GM21526 (cell line): ENCODE results near the gene USP47.
"Not testable (repeated sequence)": the region's sequence is repeated elsewhere in the genome, so short reads cannot be mapped to it uniquely, and the experiment has no call there.

Source experiments
- ATAC-seq: cut with Tn5 transposase; IDR thresholded peaks from one replicate; pipeline ENCODE4 v1.9.1; 2021; ENCODE audit warnings: moderate library complexity; ENCODE audit not compliant: unreplicated experiment, low FRiP score

USP47 gene

DNA sequence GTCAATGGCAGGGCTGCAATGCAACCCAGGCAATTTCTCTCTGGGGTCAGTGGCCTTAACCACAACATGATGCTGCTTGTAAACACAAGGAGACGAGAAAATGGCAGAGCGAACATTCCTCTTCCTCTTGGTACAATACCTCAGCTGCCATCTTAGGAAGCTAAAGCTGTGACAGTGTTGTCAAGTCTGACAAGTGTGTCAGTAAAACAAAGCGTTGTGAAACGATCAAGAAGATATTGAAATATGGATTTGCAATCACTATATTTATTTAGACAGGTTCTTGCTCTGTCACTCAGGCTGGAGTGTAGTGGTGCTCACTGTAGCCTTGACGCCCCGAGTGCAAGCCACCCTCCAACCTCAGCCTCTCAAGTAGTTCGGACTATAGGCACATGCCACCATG lies 14.5 kb upstream of the USP47 start:
- no peak for ATAC-seq

DNA sequence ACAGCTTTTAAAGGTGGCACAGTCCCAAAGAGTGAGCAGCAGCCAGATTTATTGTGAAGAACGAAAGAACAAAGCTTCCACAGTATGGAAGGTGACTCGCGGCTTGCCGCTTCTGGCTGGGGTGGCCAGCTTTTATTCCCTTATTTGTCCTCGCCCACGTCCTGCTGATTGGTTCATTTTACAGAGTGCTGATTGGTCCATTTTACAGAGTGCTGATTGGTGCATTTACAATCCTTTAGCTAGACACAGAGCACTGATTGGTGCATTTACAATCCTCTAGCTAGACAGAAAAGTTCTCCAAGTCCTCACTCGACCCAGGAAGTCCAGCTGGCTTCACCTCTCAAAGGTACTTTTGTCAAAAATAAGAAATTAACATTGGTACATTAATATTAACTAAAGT lies 10.4 kb upstream of the USP47 start:
- ATAC-seq = not testable (repeated sequence)

DNA sequence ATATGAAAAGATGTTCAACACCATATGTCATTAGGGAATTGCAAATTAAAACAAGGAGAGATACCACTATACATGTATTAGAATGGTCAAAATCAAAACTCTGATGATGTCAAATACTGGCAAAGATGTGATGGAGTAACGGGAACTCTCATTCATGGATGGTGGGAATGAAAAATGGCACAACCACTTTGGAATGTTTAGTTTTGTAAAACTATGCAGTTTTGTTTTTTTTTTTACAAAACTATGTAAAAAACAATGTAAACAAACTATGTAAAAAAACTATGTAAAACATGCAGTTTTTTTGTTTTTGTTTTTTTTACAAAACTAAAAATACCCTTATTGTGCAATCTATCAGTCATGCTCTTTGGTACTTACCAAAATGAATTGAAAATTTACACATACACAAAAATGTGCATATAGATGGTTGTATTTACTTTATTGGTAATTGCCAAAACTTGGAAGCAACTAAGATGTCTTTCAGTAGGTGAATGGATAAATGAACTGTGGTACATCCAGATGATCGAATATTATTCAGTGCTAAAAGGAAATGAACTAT lies 5.0 kb upstream of the USP47 start:
- no peak for ATAC-seq

DNA sequence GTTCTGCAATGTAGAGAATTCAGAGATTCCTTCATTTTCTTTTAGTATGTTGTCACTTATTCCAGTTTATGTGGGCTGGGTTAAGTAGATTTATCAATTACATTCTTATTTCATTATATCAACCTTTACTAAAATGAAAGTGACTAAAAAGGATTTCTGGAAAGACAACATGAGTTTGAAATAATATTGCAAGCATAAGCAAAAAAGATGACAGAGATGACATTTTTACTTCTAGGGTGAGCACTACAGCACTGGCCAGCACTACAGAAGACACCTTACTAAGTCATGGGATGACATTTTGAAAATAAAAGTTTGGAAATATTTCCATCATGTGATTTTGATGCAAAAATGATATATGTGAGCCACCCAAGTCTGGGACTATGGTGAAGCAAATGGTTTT lies 2.1 kb upstream of the USP47 start:
- no peak for ATAC-seq

DNA sequence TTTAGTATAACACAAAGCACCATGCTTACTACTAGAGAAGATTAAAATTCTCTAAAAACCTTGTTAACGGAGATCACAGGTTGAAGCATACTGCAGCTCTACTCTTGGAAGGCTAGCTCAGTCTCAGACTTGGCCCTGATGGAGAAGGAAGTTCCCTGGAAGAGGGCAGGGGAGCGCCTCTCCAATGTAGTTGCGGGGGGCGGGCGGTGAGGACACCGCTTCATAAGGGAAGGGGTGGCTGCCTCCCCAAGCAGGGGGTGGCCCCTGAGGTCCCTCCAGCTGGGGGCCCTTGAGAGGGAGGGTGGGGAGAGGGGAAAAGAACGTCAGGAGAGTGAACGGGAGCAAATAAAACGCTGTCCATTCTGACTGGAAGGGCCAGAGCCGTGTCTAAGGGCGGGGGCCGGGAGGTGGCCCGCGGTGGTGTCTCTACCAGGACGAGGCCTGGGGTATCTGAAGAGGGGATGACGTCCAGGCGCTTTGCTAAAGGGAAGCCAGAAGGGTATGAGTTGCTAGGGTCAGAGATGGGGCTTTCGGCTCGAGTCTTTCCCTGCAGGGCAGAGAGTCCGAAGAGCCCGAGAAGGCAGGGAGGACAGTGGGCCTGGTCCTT lies 553 bp upstream of the USP47 start:
- ATAC-seq = peak; percentile 38

DNA sequence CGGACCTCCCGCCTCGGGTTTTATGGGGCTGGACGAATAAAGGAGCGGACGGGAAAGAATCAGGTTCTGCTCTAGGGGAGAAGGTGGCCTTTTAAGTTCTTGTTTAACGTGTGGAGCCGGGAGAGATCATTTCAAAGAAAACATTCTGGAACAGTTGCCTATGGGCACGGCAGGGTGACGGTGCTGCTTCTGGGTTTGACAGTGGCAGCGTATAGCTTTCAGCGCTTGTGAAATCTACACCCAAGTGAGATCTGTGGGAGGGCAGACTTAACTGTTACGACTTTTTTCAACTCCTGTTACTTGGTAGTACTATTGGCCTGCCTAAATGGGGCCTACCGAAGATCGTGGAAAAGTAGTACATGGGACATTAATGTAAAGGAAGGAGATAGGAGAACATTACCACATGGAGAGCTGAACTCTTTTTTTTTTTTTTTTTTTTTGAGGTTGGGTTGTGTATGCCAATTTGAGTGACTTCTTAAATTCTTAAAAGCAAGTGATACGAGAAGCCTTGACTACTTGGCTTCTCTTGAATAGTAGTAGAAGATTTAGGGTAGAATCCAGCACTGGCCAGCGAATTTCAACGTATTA lies 743 bp downstream of the USP47 start:
- ATAC-seq = peak; percentile 47

DNA sequence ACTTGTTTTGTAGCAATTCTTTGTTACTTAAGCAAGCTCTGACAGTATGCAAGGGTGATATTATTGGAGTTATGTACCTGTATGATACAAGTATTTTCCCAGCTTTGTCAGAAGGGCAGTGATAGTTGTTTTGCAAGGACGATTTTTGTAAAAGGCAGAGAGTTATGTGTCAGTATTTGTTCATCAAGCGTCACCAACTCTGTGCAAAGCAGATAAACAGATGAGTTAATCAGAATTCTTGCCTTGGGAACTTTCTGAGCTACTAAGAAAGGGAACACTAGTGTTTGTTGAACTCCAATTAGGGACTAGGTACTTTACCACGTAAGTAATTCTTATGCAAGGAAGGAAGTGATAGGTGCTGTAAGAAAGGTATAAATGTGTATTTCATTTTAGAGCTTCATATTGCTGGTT lies 1.4 kb downstream of the USP47 start:
- no peak for ATAC-seq

DNA sequence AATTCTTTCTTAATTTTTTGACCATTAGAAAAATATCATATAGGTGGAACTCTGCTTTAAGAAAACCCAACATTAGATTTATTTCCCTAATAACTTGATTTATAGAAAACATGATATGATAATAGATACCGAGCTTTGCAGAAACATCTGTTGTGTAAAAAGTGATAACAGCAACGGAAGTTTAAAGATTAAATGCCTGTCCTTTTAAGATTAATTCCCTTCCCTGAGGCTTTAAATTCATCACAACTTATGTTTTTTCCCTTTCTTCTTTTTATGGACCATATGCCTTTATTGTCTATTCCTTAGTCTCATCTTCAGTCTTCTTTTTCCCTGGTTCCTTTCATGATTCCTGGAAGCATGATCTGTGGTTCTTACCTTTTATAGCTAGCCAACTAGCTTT lies 1.9 kb downstream of the USP47 start:
- ATAC-seq = no peak

DNA sequence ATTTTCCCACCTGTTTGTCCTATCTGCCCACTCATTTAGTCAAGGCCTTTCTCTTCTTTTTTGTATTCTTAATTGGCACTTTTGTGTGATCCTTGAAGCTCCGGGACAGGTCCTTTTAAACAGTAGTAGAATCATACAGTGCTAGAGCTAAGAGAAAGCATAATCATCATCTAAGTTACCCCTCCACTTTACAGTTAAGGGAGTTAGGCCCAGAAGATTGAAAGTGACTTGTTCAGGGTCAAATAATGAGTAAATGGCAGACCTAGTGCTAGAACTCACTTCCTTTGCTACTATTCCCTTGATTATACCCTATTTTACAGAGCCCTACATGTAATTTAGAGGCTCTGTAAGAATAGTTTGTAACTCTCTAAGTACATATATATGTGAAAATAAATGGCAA lies 2.5 kb downstream of the USP47 start:
- ATAC-seq = no peak

DNA sequence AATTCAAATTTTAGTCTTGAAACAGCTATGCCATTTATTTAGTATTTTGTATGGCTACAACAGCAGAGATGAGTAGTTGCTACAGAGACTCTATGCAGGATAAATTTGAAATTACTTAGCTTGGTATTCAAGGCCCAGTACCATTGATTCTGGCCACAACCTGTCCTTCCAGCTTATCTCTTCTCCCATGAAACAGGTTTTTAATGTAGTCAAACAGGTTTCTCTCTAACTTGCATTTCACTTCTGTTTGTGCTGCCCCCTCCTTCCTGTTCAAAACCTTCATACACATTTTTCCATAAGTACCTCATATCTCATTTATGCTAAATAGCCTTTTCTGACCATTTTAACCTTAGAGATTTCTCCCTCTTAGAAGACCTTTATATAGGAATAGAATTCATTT lies 3.3 kb downstream of the USP47 start:
- no peak for ATAC-seq

DNA sequence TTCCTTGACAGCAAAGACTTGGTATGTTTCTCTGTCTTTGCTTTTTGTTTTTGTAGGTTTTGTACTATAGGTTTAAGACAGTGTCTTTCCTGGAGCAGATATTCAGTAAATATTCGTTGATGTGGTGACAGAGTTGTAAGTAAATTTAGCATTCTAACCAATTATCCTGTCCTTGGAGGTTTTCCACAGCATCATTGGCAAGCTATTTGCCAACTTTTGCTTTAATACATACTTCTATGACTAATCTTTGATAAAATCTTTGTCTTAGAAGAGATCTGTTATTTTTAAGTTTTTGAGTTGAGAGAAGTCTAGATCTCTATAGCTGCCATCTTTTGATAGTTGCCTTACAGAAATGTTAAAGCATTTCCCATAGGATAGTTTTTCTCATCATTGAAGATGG lies 3.8 kb downstream of the USP47 start:
- ATAC-seq = no peak

DNA sequence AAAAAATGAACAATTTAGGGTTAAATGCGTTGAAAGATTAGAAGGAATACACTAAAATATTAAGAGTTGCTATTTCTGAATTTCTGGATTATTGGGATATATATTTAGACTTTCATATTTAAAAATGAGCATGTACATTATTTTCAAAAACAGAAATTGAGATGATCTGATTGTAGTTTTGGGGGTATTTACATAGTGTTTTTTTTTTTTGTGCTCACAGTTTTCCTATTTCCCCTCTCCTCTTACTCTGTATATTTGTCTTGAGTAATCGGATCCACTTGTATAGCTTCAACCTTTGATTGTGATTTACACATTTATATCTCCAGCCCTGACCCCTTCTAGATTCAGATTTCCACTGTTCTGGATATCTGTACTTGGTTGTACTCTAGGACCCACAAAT lies 5.3 kb downstream of the USP47 start:
- no peak for ATAC-seq

DNA sequence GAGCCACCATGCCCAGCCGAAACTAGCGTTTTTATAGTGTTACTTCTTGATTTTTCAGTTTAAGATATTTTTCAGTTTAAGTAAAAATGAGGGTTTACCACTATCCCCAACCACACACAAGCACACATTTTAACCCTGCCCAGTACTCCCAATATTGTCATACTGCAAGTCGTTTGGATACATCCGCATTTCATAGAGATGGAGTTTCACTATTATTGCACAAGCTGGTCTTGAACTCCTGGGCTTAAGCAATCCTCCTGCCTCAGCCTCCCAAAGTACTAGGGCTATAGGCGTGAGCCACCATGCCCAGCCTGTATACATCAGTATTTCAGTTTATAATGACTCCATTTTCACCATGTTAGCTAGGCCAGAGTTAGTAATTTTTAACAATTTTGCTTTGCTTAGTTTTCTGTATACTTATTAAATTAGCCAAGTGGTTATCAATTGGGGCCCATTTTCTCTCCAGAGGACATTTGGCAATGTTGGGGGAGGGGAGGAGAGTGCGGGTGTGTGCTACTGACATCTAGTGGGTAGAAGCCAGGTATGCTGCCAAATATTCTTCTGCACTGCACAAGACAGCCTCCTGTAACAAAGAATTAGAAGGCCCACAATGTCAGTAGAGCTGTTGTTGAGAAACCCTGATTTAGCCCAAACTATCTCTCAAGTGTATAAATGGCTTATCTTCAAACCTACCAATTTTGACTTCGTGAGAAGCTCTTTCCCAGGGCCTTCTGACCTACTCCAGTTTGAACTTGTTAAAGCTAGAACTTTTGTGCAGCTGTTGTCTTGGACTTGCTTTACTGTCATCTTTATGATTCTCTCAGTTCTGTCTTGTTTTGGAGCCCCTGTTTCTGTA lies 7.3 kb downstream of the USP47 start:
- ATAC-seq = peak; percentile 71

DNA sequence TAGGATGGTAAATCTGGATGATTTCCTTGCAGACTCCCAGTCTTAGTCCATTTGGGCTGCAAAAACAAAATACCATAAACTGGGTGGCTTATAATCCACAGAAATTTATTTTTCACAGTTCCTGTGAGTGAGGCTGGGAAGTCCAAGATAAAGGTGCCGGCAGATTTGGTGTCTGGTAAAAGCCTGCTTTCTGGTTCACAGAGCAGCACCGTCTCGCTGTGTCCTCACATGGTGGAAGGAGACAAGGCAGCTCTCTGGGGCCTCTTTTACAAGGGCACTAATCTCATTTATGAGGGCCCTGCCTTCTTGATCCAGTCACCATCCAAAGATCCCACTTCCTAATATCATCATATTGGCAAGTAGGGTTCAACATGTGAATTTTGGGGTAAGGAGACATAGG lies 8.9 kb downstream of the USP47 start:
- ATAC-seq = no peak

DNA sequence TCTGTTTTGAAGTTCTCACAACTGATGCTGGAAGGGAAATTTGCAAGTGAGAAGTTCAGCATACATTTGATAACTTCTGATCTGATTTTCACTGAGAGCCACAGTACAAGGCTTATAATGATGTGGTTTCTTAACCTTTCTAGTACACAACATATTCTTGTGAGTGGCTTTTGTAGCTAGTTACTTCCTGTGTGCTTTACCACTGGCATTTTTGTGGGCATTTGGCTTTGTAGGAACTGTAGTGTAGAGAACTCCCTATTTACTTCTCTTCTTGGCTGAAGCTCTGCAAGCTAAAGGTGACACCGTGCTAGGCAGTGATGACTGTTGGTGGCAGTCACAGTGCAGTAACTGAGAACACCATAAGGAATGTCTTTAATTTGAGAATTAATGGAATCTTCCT lies 14.9 kb downstream of the USP47 start:
- ATAC-seq = no peak

DNA sequence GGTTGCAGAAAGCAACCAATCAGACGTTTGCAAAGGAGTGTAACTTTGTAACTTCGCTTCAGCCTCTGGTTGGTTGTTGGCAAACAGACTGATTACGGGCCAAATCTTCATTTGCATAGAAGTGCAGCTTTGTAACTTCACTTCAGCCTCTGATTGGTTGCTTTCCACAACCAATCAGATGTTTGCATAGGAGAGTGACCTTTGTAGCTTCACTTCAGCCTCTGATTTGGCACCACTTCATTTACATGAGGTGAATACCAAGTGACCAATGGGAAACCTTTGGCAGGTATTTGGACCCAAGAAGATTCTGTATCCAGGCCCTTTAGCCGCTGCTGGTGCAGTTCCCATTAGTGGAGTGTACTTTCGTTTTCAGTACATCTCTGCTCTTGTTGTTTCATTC lies 16.0 kb downstream of the USP47 start:
- ATAC-seq = no peak

DNA sequence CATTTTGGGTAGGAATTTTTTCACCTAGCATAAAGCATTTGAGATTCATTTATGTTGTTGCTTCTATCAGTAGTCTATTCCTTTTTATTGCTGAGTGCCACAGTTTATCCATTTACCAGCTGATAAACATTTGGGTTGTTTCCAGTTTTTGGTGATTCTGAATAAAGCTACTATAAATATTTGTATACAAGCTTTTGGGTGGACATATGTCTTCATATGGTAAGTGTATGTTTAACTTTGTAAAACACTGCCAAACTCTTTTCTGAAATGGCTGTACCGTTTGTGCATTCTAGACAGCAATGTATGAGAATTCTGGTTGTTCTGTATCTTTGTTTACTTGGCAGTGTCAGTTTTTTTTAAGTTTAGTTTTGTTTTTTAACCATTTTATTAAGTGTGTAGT lies 16.9 kb downstream of the USP47 start:
- no peak for ATAC-seq

DNA sequence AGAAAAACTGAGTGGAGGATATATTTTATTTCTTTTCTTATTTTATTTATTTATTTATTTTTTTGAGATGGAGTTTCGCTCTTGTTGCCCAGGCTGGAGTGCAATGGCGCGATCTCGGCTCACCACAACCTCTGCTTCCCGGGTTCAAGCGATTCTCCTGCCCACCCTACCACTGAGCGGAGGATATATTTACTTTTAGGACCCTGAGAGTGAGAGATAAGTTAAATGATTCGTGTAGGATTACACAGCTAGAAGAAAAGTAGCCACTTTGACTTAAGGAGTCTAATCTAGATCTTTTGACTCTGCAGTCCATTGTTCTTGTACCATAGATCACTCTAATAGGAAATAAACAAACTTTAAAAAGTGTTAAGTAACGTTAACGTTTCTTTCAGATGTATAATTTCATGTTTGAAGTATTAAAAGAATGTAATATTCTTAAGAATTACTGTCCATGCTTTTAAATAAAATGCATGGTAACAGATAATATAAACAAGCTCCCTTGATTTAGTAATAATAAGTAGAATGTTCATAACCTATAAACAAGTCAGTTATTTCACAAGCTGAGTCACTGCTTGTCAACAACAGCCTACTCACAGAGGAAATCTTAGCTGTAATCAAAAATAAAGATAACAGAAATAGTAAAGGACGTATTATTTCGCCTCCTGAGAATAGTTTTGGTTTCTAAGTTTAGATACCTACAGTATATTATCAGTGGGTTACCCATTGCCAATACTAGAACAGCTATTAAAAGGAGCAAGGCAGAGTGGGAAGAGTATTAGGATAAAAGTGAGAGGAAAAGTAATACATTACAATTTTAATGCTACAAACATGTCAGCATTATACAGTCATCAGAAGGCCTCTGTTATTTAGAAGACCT lies 18.6 kb downstream of the USP47 start:
- ATAC-seq = no peak

DNA sequence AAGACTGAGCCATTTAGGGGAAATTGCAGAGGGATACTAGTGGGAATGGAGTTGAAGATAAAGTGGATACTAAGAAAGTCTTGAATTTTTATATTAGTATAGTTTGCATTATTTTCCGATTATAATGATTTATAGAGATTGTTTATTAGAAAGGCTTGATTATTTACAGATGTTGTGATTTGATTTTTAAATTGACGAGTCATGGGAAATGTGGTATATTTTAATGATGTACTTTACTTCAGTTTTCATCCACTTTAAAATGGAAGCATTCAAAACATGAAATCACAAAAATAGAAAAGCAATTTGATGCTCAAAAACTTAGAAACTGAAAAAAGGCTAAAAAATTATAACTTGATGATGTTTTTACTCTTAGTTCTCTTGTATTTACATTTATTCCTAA lies 21.2 kb downstream of the USP47 start:
- no peak for ATAC-seq

DNA sequence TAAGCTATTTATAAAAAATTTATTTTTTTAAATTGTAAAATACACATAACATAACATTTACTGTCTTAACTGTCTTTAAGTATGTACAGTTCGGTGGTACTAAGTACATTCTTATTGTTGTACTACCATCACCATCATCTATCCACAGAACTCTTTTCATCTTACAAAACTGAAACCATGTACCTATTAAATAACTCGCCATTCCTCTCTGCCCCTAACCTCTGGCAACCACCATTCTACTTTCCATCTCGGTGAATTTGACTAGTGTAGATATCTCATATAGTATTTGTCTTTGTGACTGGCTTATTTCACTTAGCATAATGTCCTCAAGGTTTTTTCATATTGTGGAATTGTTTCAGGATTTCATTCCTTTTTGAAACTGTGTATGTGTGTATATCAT lies 22.6 kb downstream of the USP47 start:
- ATAC-seq = no peak

DNA sequence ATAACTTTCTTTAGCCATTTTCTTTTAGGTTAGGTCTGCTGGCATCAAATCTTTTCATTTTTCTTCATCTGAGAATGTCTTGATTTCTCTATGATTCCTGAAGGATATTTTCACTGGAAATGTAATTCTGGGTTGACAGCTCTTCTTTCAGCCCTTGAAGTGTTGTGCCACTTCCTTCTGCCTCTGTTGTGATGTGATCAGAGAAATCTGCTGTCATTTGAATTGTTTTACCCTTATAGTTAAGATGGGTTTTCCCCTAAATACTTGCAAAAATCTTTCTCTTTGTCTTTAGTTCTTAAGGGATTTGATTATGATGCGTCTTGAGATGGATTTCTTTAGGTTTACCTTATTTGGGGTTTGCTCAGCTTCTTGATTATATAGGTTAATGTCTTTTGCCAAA lies 23.0 kb downstream of the USP47 start:
- no peak for ATAC-seq
